Fibroblast of lung (primary cell): Measurements from ENCODE around the gene FZD4.

Experiments used
- EZH2 ChIP-seq: IDR thresholded peaks from 2 replicates; pipeline ENCODE4 v1.5.1; 2012; ENCODE audit warnings: low read length, control low read depth, mild to moderate bottlenecking; ENCODE audit errors: missing control alignments
- TF ChIP-seq, protein P1 (sequence below), 2 donors: IDR thresholded peaks in 1 of 2; conservative IDR thresholded peaks in 1 of 2; 1 replicate in 1 of 2; 2 replicates in 1 of 2; pipeline ENCODE4 v1.5.1; 2011 to 2012; ENCODE audit warnings: low read length in 2 of 2, control low read depth in 1 of 2, inconsistent platforms in 1 of 2, low read depth in 1 of 2, mild to moderate bottlenecking in 1 of 2

DNA sequence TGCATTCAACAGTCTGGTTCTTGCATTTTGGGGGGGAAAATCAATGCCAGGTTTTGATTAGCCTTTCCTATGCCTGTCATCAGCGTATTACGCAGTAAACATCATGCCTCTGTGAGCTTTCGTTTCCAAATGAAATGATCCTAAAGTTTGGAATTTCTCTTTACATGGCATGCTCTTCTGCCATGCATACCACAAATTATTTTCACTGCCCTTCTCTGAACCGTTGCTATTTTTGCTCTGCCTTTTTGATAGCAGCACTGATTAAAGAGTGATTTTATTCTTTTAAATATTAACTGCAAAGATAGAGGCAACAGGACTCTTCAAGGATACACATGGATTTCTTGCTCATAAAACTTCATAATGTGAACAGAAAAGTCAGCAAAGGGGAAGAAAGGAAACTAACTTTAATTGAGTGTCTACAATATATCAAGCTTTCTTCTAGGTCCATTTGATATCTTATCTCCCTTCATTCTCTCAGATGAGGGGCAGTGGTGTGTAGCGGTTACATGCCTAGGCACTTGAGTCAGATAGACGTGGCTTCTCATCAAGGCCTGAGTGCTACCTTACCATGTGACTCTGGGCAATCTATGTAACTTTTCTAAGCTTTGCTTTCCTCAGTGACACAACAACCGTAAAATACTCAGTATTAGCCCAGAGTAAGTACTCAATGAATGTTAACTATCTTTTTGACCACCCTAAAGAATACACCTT, 25.0 kb upstream of the FZD4 start:
- TF ChIP-seq, protein P1, sequence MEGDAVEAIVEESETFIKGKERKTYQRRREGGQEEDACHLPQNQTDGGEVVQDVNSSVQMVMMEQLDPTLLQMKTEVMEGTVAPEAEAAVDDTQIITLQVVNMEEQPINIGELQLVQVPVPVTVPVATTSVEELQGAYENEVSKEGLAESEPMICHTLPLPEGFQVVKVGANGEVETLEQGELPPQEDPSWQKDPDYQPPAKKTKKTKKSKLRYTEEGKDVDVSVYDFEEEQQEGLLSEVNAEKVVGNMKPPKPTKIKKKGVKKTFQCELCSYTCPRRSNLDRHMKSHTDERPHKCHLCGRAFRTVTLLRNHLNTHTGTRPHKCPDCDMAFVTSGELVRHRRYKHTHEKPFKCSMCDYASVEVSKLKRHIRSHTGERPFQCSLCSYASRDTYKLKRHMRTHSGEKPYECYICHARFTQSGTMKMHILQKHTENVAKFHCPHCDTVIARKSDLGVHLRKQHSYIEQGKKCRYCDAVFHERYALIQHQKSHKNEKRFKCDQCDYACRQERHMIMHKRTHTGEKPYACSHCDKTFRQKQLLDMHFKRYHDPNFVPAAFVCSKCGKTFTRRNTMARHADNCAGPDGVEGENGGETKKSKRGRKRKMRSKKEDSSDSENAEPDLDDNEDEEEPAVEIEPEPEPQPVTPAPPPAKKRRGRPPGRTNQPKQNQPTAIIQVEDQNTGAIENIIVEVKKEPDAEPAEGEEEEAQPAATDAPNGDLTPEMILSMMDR (conservative IDR thresholded peaks at IDR 0.05 in 1 of 2, IDR thresholded peaks at IDR 0.05 in 1 of 2; ENCODE audit: low read depth in 1 of 2, low read length in 2 of 2): no peak
- no peak for TF ChIP-seq EZH2
